Right lobe of liver (tissue), 6 donors: ENCODE measurements around the gene TAMM41. TPM values are rescaled to one million over a fixed set of nuclear protein-coding genes. Genes with fewer than 3 reads are reported as not detected.

Source experiments
- ATAC-seq, 4 donors: fragments of 200-7000 bp; cut with Tn5 transposase; one replicate each; pipeline ENCODE4 v1.9.1; 2020; ENCODE audit warnings: mild to moderate bottlenecking in 4 of 4, moderate library complexity in 4 of 4
- DNase-seq, 3 donors: peaks; one replicate each; pipeline ENCODE4 v3.0.0-alpha.2; 2020
- H3K27ac ChIP-seq, 3 donors: fragments of 200-600 bp; one replicate each; pipeline ENCODE4 v1.8.0; 2022
- H3K27me3 ChIP-seq, 2 donors: fragments of 200-600 bp; one replicate each; pipeline ENCODE4 v1.8.0; 2022
- H3K36me3 ChIP-seq, 4 donors: fragments of 200-600 bp; sonication (generic) in 1 of 4; one replicate each; pipeline versions ENCODE4 v1.5.1 to v1.8.0; 2017 to 2022; ENCODE audit warnings: control low read depth in 1 of 4
- H3K4me1 ChIP-seq, 4 donors: fragments of 200-600 bp; sonication (generic) in 1 of 4; one replicate each; pipeline versions ENCODE4 v1.5.1 to v1.8.0; 2017 to 2022; ENCODE audit warnings: control low read depth in 1 of 4
- H3K4me3 ChIP-seq, 3 donors: fragments of 200-600 bp; one replicate each; pipeline ENCODE4 v1.8.0; 2022
- H3K9me3 ChIP-seq, 4 donors: fragments of 200-600 bp; sonication (generic) in 1 of 4; one replicate each; pipeline versions ENCODE4 v1.5.1 to v1.8.0; 2017 to 2022; ENCODE audit warnings: control low read depth in 1 of 4
- CTCF ChIP-seq, 4 donors: fragments of 200-600 bp in 3 of 4; fragments of 450-650 bp in 1 of 4; IDR thresholded peaks; one replicate each; pipeline versions ENCODE4 v1.5.1 to v1.8.0; 2016 to 2022; ENCODE audit warnings: antibody characterized with exemption in 4 of 4, mild to moderate bottlenecking in 2 of 4
- POLR2A ChIP-seq: fragments of 450-650 bp; IDR thresholded peaks from one replicate; pipeline ENCODE4 v1.6.1; 2017; ENCODE audit warnings: antibody characterized with exemption, mild to moderate bottlenecking
- WGBS: methylation state at CpG from one replicate; pipeline ENCODE4 v1.1.6; 2018; ENCODE audit warnings: low coverage, low lambda C conversion rate; ENCODE audit not compliant: insufficient coverage; ENCODE audit errors: missing lambda C conversion rate; 5-methylcytosine and 5-hydroxymethylcytosine counted together
- intact Hi-C, 2 donors: fragments of 100-400 bp; cut with DNase I; formaldehyde crosslinking; loops; one replicate each; pipeline versions ENCODE4 v1.11.2 to v1.14.1; 2022
- total RNA-seq, 6 experiments: library from RNA; depleted of rRNA in 2 of 6; stranded (reverse); fragments of >200 nt in 2 of 6; fragmentation: NEBNext Ultra II Directional in 3 of 6; extraction: Animal tissue kit (Norgen Biotek cat#: 25700) in 3 of 6; gene quantifications; one replicate each; pipeline versions ENCODE4 v1.1.0 to v1.2.4, GENCODE V29; 2016 to 2023
- donor health status: DM: no; HTN: yes; CAD: no.
- donor health status: DM: no; HTN: no; CAD: no.
- donor health status: DM: no; HTN: no; CAD: no.
- donor health status: DM: no; HTN: yes; CAD: no.
- donor health status: DM: no; HTN: yes; CAD: no.

Gene TAMM41
- total RNA-seq, 6 experiments from 2014 or later: 4.5 to 8.3 (median 7.0) TPM

GRCh38 chr3:11791339-11792200 is 55.1 kb downstream of the TAMM41 start:
- Histone ChIP-seq H3K27ac (no peak overlapping the region), H3K36me3 (peaks cover 0 to 25% (median 2%) of the 10 kb centered on the region in 4 donors), H3K4me1 (no peaks in the 10 kb centered on the region), H3K4me3 (no peak overlapping the region), H3K27me3 (no peaks in the 10 kb centered on the region), H3K9me3 (no peaks in the 10 kb centered on the region)
- 89% methylated on average over 4 of the region's 6 CpGs for WGBS
- ATAC-seq: no peak
- intact Hi-C loops: no loop called here
- no peak for DNase-seq
- TF ChIP-seq POLR2A: no peak

GRCh38 chr3:11789412-11789811 is 57.3 kb downstream of the TAMM41 start:
- Histone ChIP-seq H3K27me3 (no peaks in the 10 kb centered on the region), H3K4me1 (no peaks in the 10 kb centered on the region), H3K9me3 (no peaks in the 10 kb centered on the region), H3K4me3 (no peak overlapping the region), H3K27ac (no peak overlapping the region), H3K36me3 (peaks cover 0 to 20% (median 2%) of the 10 kb centered on the region in 4 donors)
- ATAC-seq (no peak), DNase-seq (no peak)
- intact Hi-C loops: no loop called here
- no CpG with 5 or more reads among the region's 1 CpG for WGBS
- TF ChIP-seq CTCF (IDR thresholded peaks at IDR 0.05) (no peak), POLR2A (no peak)

- 60% methylated on average over 1 of the region's 3 CpGs for WGBS
- no peaks in the 10 kb centered on the region for H3K4me1 ChIP-seq
- H3K4me3 ChIP-seq: no peak overlapping the region
- DNase-seq: no peak
- peaks cover 0 to 8% (median 2%) of the 10 kb centered on the region in 4 donors for H3K36me3 ChIP-seq
- intact Hi-C loops: no loop called here
- TF ChIP-seq POLR2A (no peak), CTCF (IDR thresholded peaks at IDR 0.05) (no peak)
- H3K27ac ChIP-seq: no peak overlapping the region
- no peaks in the 10 kb centered on the region for H3K9me3 ChIP-seq
- ATAC-seq: no peak
- no peaks in the 10 kb centered on the region for H3K27me3 ChIP-seq
These were observed 61.7 kb downstream of the TAMM41 start for GRCh38 chr3:11784971-11785377.

GRCh38 chr3:11780341-11780740 is 66.3 kb downstream of the TAMM41 start:
- Histone ChIP-seq H3K27me3 (no peaks in the 10 kb centered on the region), H3K4me1 (no peaks in the 10 kb centered on the region), H3K36me3 (no peaks in the 10 kb centered on the region), H3K27ac (no peak overlapping the region), H3K4me3 (no peak overlapping the region), H3K9me3 (no peaks in the 10 kb centered on the region)
- intact Hi-C loops: no loop called here
- TF ChIP-seq POLR2A (no peak), CTCF (IDR thresholded peaks at IDR 0.05) (no peak)
- no peak for ATAC-seq
- DNase-seq: no peak
- WGBS: 88% methylated on average over 1 of the region's 1 CpG

- 89% methylated on average over 1 of the region's 3 CpGs for WGBS
- ATAC-seq: no peak
- intact Hi-C loops: no loop called here
These were observed 67.1 kb downstream of the TAMM41 start for GRCh38 chr3:11779626-11780025.

More at GRCh38 chr3:11779626-11780025, 67.1 kb downstream of the TAMM41 start:
- TF ChIP-seq CTCF (IDR thresholded peaks at IDR 0.05) (no peak), POLR2A (no peak)
- no peak overlapping the region for H3K4me3 ChIP-seq
- no peaks in the 10 kb centered on the region for H3K36me3 ChIP-seq
- DNase-seq: no peak
- no peak overlapping the region for H3K27ac ChIP-seq
- no peaks in the 10 kb centered on the region for H3K4me1 ChIP-seq
- H3K27me3 ChIP-seq: no peaks in the 10 kb centered on the region
- no peaks in the 10 kb centered on the region for H3K9me3 ChIP-seq
